Globus pallidus (tissue), 1 donor: ENCODE data around the gene ADAMTS12.
A peak's percentile ranks its signal among the peaks of the same experiment; 100 is the strongest.

Source experiments
- DNase-seq: peaks from one replicate; pipeline ENCODE4 v3.0.0-alpha.2; 2015; ENCODE audit warnings: low spot score

ADAMTS12 gene

DNA sequence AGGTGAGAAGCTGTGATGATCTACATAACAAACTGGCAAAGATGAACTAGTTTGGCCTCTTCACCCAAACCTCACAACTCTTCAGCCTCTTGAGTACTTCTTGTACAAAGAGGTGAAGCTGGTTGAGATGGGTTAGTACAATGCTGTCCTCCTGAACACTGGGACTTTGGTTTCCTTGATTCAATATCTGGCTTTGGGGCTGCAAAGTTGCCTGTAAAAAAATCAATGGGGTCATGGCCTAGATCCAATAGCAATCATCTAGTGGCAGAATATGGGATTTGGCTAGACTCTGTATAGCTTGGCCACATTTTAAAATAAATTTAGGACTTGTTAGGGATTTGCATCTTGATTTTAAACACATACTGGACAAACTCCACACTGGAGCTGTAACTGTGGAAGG lies 179.1 kb downstream of the ADAMTS12 start:
- no peak for DNase-seq

- no peak for DNase-seq
Observed at GRCh38 chr5:33711094-33711679, 180.6 kb downstream of the ADAMTS12 start.

DNA sequence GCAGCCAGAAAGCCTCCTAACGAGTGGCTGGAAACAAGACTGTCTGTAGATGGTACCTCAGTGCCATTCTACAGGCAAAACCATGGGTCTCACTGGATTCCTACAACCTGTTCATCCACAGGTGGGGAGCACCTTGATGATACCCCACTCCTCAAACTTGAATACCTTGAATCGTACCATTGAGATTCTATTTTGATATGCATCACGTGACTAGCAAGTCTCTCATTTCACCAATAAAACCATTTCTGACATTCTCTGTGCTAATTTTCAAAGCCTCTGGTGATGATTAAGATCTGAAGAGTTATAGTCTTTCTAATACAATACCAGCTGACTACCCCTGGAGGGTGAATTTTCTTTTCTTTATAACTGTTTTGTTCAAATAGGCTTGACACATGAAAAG lies 188.9 kb downstream of the ADAMTS12 start:
- DNase-seq: no peak

- DNase-seq: no peak
Observed at GRCh38 chr5:33701951-33702350, 189.8 kb downstream of the ADAMTS12 start.

DNA sequence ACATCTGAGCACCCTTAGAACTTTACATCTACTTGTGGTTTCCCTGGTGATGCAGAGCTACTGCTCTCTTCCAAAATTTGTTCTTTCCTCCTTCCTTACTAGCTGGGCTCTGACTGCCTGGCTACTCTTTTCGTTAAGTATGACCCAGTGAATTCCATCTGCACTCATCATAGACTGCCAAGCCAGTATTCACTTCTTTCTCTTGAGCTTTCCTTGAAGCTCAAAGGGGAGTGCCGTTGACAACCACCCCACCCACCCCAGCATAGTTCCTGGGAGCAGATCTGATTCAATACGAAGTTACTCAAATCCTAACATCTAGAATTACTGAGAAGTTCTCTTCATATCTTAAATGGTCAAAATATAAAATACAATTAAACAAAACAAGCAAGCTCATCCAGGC lies 190.5 kb downstream of the ADAMTS12 start:
- DNase-seq: no peak

DNA sequence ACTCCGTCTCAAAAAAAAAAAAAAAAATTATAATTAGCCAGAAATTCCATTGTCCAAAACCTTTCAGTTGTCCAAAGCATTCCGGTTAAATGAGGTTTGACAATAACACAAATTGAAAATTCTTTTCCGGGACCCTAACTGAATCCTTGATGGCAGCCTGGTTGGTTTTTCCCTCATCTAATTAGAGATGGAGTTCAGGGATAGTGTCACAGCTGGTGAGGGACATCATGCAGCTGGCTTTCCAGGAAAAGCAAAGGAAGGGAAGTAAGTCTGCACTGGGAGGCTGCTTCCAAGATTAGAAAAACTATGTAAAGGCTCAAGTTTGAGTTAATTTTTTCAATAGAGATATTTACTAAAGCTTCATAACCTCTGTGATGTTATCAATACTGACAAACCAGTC lies 195.4 kb downstream of the ADAMTS12 start:
- no peak for DNase-seq

DNA sequence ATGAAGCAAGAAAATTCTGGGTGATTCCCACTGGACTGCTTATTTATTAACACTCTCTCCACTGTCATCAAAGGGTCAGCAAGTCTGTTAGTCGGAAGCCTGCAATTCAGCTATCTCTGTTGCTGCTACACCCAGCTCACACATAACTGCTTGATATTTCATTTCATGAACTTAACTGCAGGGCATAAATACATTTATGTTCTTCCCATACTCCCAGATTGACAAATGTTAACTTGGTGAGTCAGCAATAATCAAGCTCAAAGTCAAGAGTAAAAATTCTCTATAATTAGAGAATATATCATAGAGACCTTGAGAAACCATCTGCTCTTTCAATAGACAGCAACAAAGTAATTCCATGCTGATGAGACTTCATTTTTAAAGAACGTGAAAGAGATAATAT lies 198.8 kb downstream of the ADAMTS12 start:
- no peak for DNase-seq

- DNase-seq: no peak
Observed at GRCh38 chr5:33691856-33692255, 199.9 kb downstream of the ADAMTS12 start.

GRCh38 chr5:33690374-33691135 lies 201.2 kb downstream of the ADAMTS12 start:
- DNase-seq: no peak

GRCh38 chr5:33688526-33688925 lies 203.3 kb downstream of the ADAMTS12 start:
- DNase-seq: no peak

DNA sequence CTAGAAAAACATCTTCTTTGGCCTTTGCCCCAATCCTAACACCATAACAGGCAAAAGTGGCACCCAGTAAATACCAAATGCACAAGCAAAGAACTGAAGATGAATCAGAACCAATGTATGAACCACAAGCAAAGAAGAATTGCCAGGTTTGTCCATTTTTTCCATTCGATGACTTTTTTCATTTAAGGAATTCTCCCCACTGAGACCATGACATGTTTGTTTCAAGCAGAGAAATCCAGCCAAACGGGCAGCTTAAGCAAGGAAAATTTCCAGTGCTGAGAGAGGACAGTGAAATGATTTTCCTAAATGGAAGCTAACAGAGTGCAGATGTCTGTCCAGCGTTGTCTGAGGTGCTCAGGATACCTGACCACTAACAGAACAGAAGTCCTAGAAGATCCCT lies 203.7 kb downstream of the ADAMTS12 start:
- DNase-seq: no peak

DNA sequence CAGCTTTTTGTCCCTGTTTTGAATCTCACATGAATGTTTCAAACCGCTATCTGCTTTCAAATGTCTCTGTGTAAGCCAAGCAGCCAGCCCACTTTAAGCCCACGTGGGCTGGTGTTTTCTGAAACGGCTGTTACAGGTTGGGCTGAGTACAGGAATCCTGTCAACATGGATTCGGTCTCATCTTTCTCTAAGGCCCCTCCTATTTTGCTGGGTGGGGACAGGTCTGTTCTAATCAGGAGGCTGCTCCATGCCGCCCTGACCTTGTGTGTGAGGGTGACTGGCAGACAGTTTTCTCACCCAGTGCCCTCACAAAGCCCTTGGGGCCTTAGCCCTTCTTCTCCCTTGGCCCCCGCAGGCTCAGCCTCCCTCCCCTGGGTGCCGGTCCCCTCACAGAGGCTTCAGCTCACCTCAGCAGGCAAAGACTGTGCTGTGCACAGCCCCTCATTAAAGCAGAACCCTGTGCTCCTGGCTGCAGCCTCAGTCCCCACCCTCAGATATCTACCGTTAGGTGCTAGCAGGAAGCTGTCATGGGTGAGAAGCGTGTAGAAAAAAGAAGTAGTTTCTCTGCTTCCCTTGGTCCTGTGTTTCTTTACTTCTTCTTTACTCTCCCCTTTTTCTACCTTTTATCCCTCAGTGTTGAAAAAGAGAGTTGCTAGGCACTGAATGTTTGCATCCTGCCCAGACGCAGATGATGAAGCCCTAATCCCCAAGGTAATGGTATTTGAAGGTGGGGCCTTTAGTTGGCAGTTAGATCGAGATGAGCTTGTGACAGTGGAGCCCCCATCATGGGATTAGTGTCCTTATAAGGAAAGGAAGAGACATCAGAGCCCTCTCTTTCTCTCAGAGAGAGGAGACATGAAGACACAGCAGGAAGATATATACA lies 205.7 kb downstream of the ADAMTS12 start:
- no peak for DNase-seq

GRCh38 chr5:33684496-33685159 lies 207.2 kb downstream of the ADAMTS12 start:
- no peak for DNase-seq

- DNase-seq: no peak
Observed at GRCh38 chr5:33679791-33680190, 212.0 kb downstream of the ADAMTS12 start.

- DNase-seq: peak; percentile 36
Observed at GRCh38 chr5:33675958-33676464, 215.8 kb downstream of the ADAMTS12 start.

- DNase-seq: no peak
Observed at GRCh38 chr5:33671700-33672291, 220.0 kb downstream of the ADAMTS12 start.

GRCh38 chr5:33662722-33663427 lies 228.9 kb downstream of the ADAMTS12 start:
- DNase-seq: no peak

DNA sequence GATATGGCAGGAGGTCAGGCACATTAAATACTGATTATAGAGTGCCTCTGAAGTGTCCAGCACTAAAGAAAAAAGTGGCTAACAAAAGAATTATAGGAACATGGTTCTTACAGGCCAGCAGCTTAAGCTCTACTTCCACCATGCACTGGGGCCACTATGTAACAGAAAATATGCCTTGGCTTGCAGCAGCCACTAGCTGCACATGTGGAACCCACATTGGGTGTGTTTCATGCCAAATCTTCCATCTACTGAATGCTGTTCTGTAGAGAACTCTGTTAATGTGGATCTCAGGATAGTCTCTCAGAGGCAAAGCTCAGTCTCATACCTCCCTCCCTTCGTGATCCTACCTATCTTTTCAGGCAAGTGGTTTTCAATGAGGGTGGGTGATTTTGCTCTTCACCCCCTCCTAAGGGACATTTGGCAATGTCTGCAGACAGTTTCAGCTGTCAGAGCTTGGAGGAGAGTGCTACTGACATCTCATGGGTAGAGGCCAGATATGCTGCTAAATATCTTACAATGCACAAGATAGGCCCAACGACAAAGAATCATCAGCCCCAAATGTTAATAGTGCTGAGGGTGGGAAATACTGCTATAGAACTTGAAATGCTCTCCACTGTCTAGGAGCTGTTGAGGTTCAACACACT lies 232.1 kb downstream of the ADAMTS12 start:
- DNase-seq: no peak

GRCh38 chr5:33657804-33658440 lies 233.9 kb downstream of the ADAMTS12 start:
- DNase-seq: no peak

GRCh38 chr5:33657176-33657575 lies 234.6 kb downstream of the ADAMTS12 start:
- no peak for DNase-seq
